GM19463 (cell line): ENCODE measurements around the gene TTC12.

Source experiments
- ATAC-seq: cut with Tn5 transposase; IDR thresholded peaks from one replicate; pipeline ENCODE4 v1.9.1; 2021; ENCODE audit warnings: mild to moderate bottlenecking, moderate library complexity; ENCODE audit not compliant: unreplicated experiment

TTC12 gene

DNA sequence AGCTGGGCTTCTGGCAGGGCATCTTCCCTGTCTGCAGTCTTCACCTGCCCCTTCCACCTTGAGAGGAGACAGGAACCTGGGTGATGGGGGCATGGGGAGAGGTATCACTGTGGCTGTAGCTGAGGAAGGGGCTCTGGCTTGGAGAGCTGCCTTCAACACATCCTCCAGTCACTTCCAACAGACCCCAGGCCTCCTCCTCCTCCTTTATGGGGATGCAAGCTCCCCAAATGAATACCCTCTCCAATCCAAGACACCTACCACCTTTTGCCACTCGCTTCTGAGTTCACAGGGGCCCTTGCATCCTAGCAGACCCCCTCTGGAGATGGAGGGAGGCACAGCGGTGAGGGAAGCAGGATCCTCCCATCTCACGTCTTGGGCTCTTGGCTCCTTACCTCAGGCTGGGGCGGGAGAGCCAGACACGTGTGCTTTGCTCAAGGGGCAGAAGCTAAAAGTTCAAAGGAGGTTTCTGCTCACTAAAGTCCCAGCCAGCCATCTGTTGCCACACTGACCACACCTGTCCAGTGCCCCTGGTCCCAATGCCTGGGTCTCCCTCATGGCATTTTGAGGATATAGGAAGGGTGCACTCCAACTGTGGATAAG is 86.3 kb downstream of the TTC12 start:
- no peak for ATAC-seq

- no peak for ATAC-seq
Observed at GRCh38 chr11:113401718-113402117, 87.3 kb downstream of the TTC12 start.

GRCh38 chr11:113404859-113405430 is 90.6 kb downstream of the TTC12 start:
- ATAC-seq: no peak

DNA sequence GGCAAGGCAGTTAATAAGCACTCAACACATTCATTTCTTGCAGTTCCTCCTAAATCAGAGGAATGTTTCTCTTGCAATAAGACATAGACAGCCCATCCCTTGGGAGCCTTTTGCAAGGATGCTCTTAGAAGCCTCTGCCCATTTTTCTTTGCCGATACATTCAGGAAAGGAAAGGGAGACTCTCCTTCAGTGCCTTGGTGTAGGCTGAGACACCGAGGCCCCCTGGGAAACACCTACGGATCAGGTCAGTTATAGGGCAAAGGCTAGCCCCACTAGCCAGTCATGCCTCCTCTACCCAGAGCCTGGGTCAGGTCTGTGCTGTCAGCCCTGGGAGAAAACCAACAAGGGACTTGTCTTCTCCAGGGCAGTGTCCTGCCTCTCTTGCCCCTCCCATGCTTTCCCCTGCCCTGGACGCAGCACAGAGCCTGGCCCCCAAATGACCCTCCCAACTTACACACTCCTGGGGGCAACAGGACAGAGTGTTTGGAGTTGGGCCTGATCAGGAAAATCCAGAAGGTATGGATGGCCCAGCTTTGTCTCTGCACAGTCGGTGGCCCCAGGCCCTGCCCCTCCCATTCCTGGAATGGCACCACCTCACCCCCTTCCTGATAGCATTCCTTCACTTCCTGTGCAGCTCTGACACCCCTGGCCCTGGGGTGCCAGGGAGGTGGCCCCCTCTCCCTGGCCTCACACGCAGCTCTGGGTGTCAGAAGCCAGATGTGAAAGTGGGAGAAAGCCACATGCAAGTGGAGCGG is 91.5 kb downstream of the TTC12 start:
- no peak for ATAC-seq

DNA sequence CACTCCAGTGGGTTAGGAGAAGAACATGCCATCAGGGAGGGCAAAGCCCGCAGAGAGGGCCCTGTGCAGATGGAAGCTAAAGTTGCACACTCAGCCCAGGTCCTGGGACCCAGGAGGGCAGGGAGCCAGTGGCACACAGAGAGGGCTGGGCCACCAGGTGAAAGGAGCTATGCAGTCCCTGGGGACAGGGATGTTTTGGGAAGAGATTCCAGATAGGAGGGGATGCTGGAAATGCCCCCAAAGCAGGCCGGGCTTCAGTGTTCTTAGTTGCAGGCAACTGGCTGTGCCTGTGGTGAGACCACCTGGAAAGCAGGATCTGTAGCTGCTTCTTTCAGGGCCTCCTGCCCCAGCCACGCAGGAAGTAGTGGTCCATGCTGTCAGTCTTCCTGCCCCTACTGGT is 92.8 kb downstream of the TTC12 start:
- ATAC-seq: no peak

DNA sequence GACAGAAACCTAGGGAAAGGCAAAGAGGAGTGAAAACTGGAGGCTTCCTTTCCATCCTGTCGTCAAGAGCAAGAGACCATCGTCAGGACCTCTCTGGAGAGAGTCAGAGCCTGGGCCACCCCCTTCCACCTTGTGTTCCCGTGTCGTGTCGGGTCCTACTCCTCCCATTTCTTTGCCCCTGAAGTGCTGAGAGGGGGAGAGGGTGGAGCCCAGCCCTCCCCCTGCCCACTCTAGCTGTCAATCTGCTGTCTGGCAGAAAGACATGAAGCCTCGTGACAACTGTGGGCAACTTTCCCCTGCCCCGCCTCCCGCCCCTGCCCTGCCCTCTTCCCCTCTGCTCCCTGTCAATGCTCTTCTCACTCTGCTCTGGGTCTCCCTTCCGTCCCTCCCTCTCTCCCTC is 93.8 kb downstream of the TTC12 start:
- ATAC-seq: no peak

GRCh38 chr11:113408887-113409286 is 94.5 kb downstream of the TTC12 start:
- ATAC-seq: no peak

- ATAC-seq: no peak
Observed at GRCh38 chr11:113409526-113409925, 95.1 kb downstream of the TTC12 start.

DNA sequence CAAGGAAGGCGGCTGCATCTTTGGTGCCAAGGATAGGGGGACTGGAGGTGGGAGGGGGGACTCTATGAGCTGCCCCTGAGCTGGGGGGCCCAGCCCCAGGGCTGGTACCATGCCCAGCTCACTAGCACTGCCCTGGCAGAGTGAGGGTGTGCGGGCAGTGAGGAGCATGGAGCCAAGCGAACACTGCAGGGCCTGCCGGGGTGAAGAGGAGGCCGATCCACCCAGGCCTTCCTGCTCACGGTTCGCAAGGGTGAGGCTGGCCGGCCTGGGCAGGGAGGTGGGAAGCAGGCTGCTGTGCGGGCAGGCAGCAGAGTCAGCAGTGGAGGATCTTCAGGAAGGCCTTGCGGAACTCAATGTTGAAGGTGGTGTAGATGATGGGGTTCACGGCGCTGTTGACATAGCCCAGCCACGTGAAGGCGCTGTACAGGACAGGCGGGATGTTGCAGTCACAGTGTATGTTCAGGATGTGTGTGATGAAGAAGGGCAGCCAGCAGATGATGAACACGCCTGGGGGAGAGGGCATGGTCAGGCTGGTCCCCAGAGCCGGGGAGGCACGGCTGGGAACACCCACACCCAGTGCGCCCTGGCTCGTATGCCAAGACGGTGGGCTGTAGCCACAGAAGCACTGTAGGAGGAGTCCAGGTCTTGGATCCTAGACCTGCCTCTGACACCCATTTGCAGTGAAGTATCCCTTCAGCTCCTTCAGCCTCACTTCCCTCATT is 96.2 kb downstream of the TTC12 start:
- ATAC-seq: no peak

DNA sequence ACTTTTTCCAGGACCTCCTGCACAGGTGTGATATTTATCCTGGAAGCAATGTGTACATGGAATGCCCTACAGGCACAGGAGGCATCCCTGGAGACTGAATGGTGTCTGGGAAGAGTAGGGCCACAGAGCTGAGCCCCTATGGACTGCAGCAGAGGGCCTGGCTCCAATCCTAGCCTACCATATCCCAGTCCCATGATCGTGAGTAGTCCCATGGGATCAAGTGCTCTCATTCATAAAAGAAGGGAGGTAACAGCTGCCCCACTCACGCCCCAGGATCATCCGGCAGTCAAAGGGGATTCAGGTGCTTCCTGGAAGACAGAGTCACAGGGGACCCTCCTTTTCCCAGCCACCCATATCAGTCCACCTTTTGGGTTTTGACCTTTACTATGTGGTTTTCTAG is 97.2 kb downstream of the TTC12 start:
- ATAC-seq: no peak

GRCh38 chr11:113412675-113413074 is 98.3 kb downstream of the TTC12 start:
- no peak for ATAC-seq

DNA sequence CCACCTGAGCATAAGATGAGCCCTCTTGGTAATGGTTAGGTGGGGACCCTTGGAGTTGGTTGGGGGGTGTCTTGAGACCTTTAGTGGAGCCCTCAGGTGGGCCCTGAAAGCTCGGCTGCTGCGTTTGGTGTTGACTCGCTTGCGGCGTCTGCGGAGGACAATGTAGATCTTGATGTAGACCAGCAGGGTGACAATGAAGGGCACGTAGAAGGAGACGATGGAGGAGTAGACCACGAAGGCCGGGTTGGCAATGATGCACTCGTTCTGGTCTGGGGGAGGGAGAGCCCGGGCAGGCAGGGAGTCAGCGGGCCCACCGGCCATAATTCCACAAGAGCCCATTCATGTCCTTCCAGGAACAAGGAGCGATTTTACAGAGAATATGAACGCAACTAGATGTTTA is 101.0 kb downstream of the TTC12 start:
- ATAC-seq: no peak
